H1 (cell line): Measurements from ENCODE around the gene PAQR4. TPM values are rescaled to one million over a fixed set of nuclear protein-coding genes. Genes with fewer than 3 reads are reported as not detected.

Source experiments
- CTCF ChIA-PET: fragments of 300-600 bp; sonication (Branson Sonifier 250); formaldehyde crosslinking; loops from one replicate; lab custom pipeline; 2021; ENCODE audit not compliant: partially characterized antibody; lab: Charles Lee
- POLR2A ChIA-PET: fragments of 300-600 bp; sonication (Branson Sonifier 250); formaldehyde crosslinking; loops from one replicate; lab custom pipeline; 2021; ENCODE audit warnings: inconsistent platforms; ENCODE audit not compliant: partially characterized antibody; lab: Charles Lee
- DNase-seq, 2 experiments: peaks; one replicate each; pipeline versions ENCODE4 v3.0.0 to v3.0.0-alpha.2; 2010 to 2022; ENCODE audit warnings: low spot score in 2 of 2, low read depth in 1 of 2, mixed read lengths in 1 of 2
- FAIRE-seq: peaks from 2 replicates; lab custom pipeline; 2011; peaks lifted over from hg19 to GRCh38; lab: Jason Lieb, UNC
- H2AFZ ChIP-seq: 2 replicates; pipeline ENCODE4 v1.8.1; 2012; ENCODE audit warnings: low read length, inconsistent platforms
- H2AK5ac ChIP-seq: 2 replicates; pipeline ENCODE4 v1.6.1; 2013; ENCODE audit warnings: low read depth, low read length
- H2BK120ac ChIP-seq: replicated peaks from 2 replicates; pipeline ENCODE3; 2013; ENCODE audit warnings: low read depth, low read length, inconsistent platforms
- H2BK12ac ChIP-seq: 2 replicates; pipeline ENCODE4 v1.6.1; 2013; ENCODE audit warnings: low read depth, low read length
- H2BK15ac ChIP-seq: 2 replicates; pipeline ENCODE4 v1.6.1; 2013; ENCODE audit warnings: low read length
- H2BK20ac ChIP-seq: 2 replicates; pipeline ENCODE4 v1.6.1; 2013; ENCODE audit warnings: low read length
- H2BK5ac ChIP-seq: 2 replicates; pipeline ENCODE4 v1.6.1; 2013; ENCODE audit warnings: low read depth, low read length
- H3K14ac ChIP-seq: 2 replicates; pipeline ENCODE4 v1.6.1; 2013; ENCODE audit warnings: inconsistent platforms; ENCODE audit not compliant: insufficient read length
- H3K18ac ChIP-seq: 2 replicates; pipeline ENCODE4 v1.6.1; 2013; ENCODE audit warnings: low read length; ENCODE audit errors: extremely low read depth
- H3K23ac ChIP-seq: 2 replicates; pipeline ENCODE4 v1.6.1; 2013; ENCODE audit warnings: inconsistent platforms; ENCODE audit not compliant: insufficient read length
- H3K23me2 ChIP-seq: 2 replicates; pipeline ENCODE4 v1.6.1; 2013; ENCODE audit warnings: low read depth, low read length
- H3K27ac ChIP-seq: 2 replicates; pipeline ENCODE4 v1.6.1; 2011; ENCODE audit warnings: low read depth, low read length, inconsistent platforms
- H3K27me3 ChIP-seq, 4 experiments: replicated peaks in 1 of 4; 1 replicate in 1 of 4; 2 replicates in 3 of 4; pipeline versions ENCODE4 v1.6.1 to v1.8.1; 2011 to 2013; ENCODE audit warnings: low read length in 3 of 4, mild to moderate bottlenecking in 3 of 4, inconsistent platforms in 2 of 4, mixed read lengths in 2 of 4, moderate library complexity in 1 of 4; ENCODE audit not compliant: control insufficient read depth in 3 of 4, insufficient read depth in 3 of 4; ENCODE audit errors: extremely low read depth in 1 of 4
- H3K36me3 ChIP-seq, 4 experiments: 2 replicates each; pipeline versions ENCODE4 v1.6.1 to v1.8.1; 2011 to 2013; ENCODE audit warnings: mild to moderate bottlenecking in 4 of 4, low read length in 3 of 4, moderate library complexity in 2 of 4, control low read depth in 1 of 4, inconsistent platforms in 1 of 4; ENCODE audit not compliant: insufficient read depth in 4 of 4, control insufficient read depth in 2 of 4
- H3K4ac ChIP-seq: replicated peaks from 2 replicates; pipeline ENCODE3; 2013; ENCODE audit warnings: low read length, low read depth, mixed read lengths, inconsistent platforms; ENCODE audit not compliant: insufficient read length
- H3K4me1 ChIP-seq, 4 experiments: replicated peaks in 1 of 4; 1 replicate in 1 of 4; 2 replicates in 3 of 4; pipeline versions ENCODE4 v1.6.1 to v1.8.1; 2011 to 2013; ENCODE audit warnings: low read length in 3 of 4, inconsistent platforms in 2 of 4, mixed read lengths in 1 of 4; ENCODE audit not compliant: insufficient read depth in 4 of 4, control insufficient read depth in 3 of 4
- H3K4me2 ChIP-seq, 2 experiments: 2 replicates each; pipeline versions ENCODE4 v1.6.1 to v1.8.1; 2011 to 2013; ENCODE audit warnings: low read depth in 2 of 2, low read length in 2 of 2, control low read depth in 1 of 2, inconsistent platforms in 1 of 2, mild to moderate bottlenecking in 1 of 2; ENCODE audit not compliant: insufficient read depth in 1 of 2
- H3K4me3 ChIP-seq, 4 experiments: fragments of 200-600, 300-600 bp in 1 of 4; sonication (generic), shearing (Covaris generic), sonication (Bioruptor Twin) in 1 of 4; 2 replicates each; pipeline versions ENCODE4 v1.5.1 to v1.8.1; 2011 to 2016; ENCODE audit warnings: low read length in 4 of 4, low read depth in 3 of 4, control low read depth in 2 of 4, inconsistent platforms in 2 of 4, mild to moderate bottlenecking in 2 of 4, mixed read lengths in 1 of 4, moderate library complexity in 1 of 4; ENCODE audit not compliant: insufficient read depth in 2 of 4; ENCODE audit errors: extremely low read depth in 1 of 4
- H3K56ac ChIP-seq: replicated peaks from 2 replicates; pipeline ENCODE3; 2013; ENCODE audit warnings: low read depth, mild to moderate bottlenecking, mixed read lengths, low read length, inconsistent platforms; ENCODE audit not compliant: insufficient read length
- H3K79me1 ChIP-seq: 2 replicates; pipeline ENCODE4 v1.6.1; 2013; ENCODE audit warnings: low read depth, low read length, control low read depth
- H3K79me2 ChIP-seq, 2 experiments: 2 replicates each; pipeline versions ENCODE4 v1.6.1 to v1.8.1; 2012 to 2013; ENCODE audit warnings: low read length in 2 of 2, mild to moderate bottlenecking in 2 of 2, inconsistent platforms in 1 of 2; ENCODE audit not compliant: insufficient read depth in 2 of 2, control insufficient read depth in 1 of 2
- H3K9ac ChIP-seq, 4 experiments: replicated peaks in 1 of 4; 1 replicate in 1 of 4; 2 replicates in 3 of 4; pipeline versions ENCODE4 v1.6.1 to v1.8.1; 2011 to 2013; ENCODE audit warnings: low read depth in 3 of 4, low read length in 3 of 4, control low read depth in 2 of 4, mild to moderate bottlenecking in 2 of 4, moderate library complexity in 2 of 4, inconsistent platforms in 1 of 4; ENCODE audit errors: extremely low read depth in 1 of 4
- H3K9me3 ChIP-seq, 2 experiments: 2 replicates each; pipeline versions ENCODE4 v1.6.1 to v1.8.1; 2012 to 2013; ENCODE audit warnings: mild to moderate bottlenecking in 2 of 2, moderate library complexity in 2 of 2, control low read depth in 1 of 2, inconsistent platforms in 1 of 2, low read depth in 1 of 2, low read length in 1 of 2, mixed read lengths in 1 of 2; ENCODE audit not compliant: insufficient read depth in 2 of 2
- H4K20me1 ChIP-seq, 2 experiments: replicated peaks in 1 of 2; 2 replicates each; pipeline versions ENCODE3 to v1.8.1; 2011 to 2013; ENCODE audit warnings: inconsistent platforms in 2 of 2, low read length in 2 of 2, mild to moderate bottlenecking in 1 of 2; ENCODE audit not compliant: insufficient read depth in 2 of 2, control insufficient read depth in 1 of 2
- H4K5ac ChIP-seq: 2 replicates; pipeline ENCODE4 v1.6.1; 2013; ENCODE audit warnings: low read length, low read depth, mixed read lengths, inconsistent platforms; ENCODE audit not compliant: insufficient read length
- H4K8ac ChIP-seq: 2 replicates; pipeline ENCODE4 v1.8.0; 2013; ENCODE audit warnings: mild to moderate bottlenecking, moderate library complexity, low read length, inconsistent platforms; ENCODE audit not compliant: insufficient read depth; ENCODE audit errors: extremely low read depth
- H4K91ac ChIP-seq: replicated peaks from 2 replicates; pipeline ENCODE3; 2013; ENCODE audit warnings: low read length, mixed read lengths, inconsistent platforms; ENCODE audit not compliant: insufficient read length
- ASH2L ChIP-seq: fragments of 200-600, 300-600 bp; sonication (generic); IDR thresholded peaks from one replicate; pipeline ENCODE4 v1.7.1; 2017; ENCODE audit warnings: low read length
- ATF3 ChIP-seq: IDR thresholded peaks from 2 replicates; pipeline ENCODE4 v1.6.1; 2011; ENCODE audit warnings: low read depth, mild to moderate bottlenecking, low read length; ENCODE audit not compliant: insufficient read depth
- BRCA1 ChIP-seq: IDR thresholded peaks from 2 replicates; pipeline ENCODE4 v1.6.1; 2012; ENCODE audit warnings: low read depth, low read length, improper control_type of control experiment
- CBX5 ChIP-seq: fragments of 300-800, 300-1000 bp; sonication (generic); IDR thresholded peaks from 2 replicates; pipeline ENCODE4 v1.7.1; 2016; ENCODE audit warnings: antibody characterized with exemption, low read length, low read depth
- CHD1 ChIP-seq: IDR thresholded peaks from 2 replicates; pipeline ENCODE4 v1.6.1; 2012; ENCODE audit warnings: low read depth, low read length, improper control_type of control experiment
- CHD2 ChIP-seq: IDR thresholded peaks from 2 replicates; pipeline ENCODE4 v1.6.1; 2012; ENCODE audit warnings: low read length, improper control_type of control experiment
- RAD21 ChIP-seq, 2 experiments: IDR thresholded peaks in 1 of 2; conservative IDR thresholded peaks in 1 of 2; 2 replicates each; pipeline ENCODE4 v1.6.1; 2011; ENCODE audit warnings: low read depth in 2 of 2, low read length in 2 of 2, improper control_type of control experiment in 1 of 2, inconsistent platforms in 1 of 2, mild to moderate bottlenecking in 1 of 2, moderate library complexity in 1 of 2
- SUZ12 ChIP-seq: fragments of 200-600 bp; sonication (generic); IDR thresholded peaks from 2 replicates; pipeline ENCODE4 v1.6.1; 2012; ENCODE audit warnings: mild to moderate bottlenecking, inconsistent platforms, low read length, moderate library complexity, mixed read lengths
- TAF1 ChIP-seq: IDR thresholded peaks from 2 replicates; pipeline ENCODE4 v1.6.1; 2011; ENCODE audit warnings: mild to moderate bottlenecking, low read depth, low read length
- TEAD4 ChIP-seq: IDR thresholded peaks from 2 replicates; pipeline ENCODE4 v1.6.1; 2012; ENCODE audit warnings: low read depth, low read length, inconsistent platforms, mixed read lengths
- ZNF274 ChIP-seq: IDR thresholded peaks from 2 replicates; pipeline ENCODE4 v1.7.0; 2012; ENCODE audit warnings: low read length, borderline replicate concordance; ENCODE audit errors: extremely low read depth
- WGBS, 2 experiments: shearing (Covaris generic) in 1 of 2; methylation state at CpG; one replicate each; pipeline versions ENCODE4 v1.1.6 to v1.1.7; 2013 to 2015; ENCODE audit warnings: low lambda C conversion rate in 2 of 2, mixed read lengths in 2 of 2, inconsistent platforms in 1 of 2, low coverage in 1 of 2, missing lambda C conversion rate in 1 of 2; ENCODE audit not compliant: insufficient replicate concordance in 2 of 2, insufficient coverage in 1 of 2, insufficient read length in 1 of 2; ENCODE audit errors: extremely low coverage in 1 of 2, missing lambda C conversion rate in 1 of 2; 5-methylcytosine and 5-hydroxymethylcytosine counted together
- polyA plus RNA-seq, 7 experiments: library from polyadenylated mRNA; depleted of rRNA in 3 of 7; stranded (reverse) in 5 of 7; unstranded in 2 of 7; fragments of >200 nt in 5 of 7; fragments of 200-250 nt in 2 of 7; gene quantifications; 1 replicate in 5 of 7; 2 replicates in 1 of 7; 4 replicates in 1 of 7; pipeline versions ENCODE4 v1.2.1 to v1.2.3, GENCODE V29; 2011 to 2013; ENCODE audit warnings: missing spikeins in 2 of 7, mixed read lengths in 2 of 7
- total RNA-seq: library from RNA; stranded (reverse); fragmentation: NEBNext Ultra II Directional; extraction: Animal tissue kit (Norgen Biotek cat#: 25700); gene quantifications from 2 replicates; pipeline ENCODE4 v1.2.1, GENCODE V29; 2021

Gene PAQR4
- total and polyA plus RNA-seq, 2 of the 8 experiments (the other 6 are each of a cell fraction or from before 2014, with no cell fraction given): 28.2 to 34.6 TPM

GRCh38 chr16:2923481-2923880 is 45.7 kb upstream of the PAQR4 start:
- FAIRE-seq (no peak), DNase-seq (no peak)
- H3K23me2 ChIP-seq: no peaks in the 10 kb centered on the region; the same call in 1 of the 2 replicates
- 93% methylated on average over 14 of the region's 14 CpGs; no CpG with 5 or more reads in 1 of the 2 experiments for WGBS, 2 experiments
- no peak overlapping the region for H3K9ac ChIP-seq
- no peak overlapping the region for H2BK12ac ChIP-seq
- H2BK15ac ChIP-seq: no peak overlapping the region
- no peaks in the 10 kb centered on the region for H4K20me1 ChIP-seq
- no peak overlapping the region for H2BK5ac ChIP-seq
- no peaks in the 10 kb centered on the region for H3K79me2 ChIP-seq
- POLR2A ChIA-PET: interaction anchor here (0.7 to 1.3 kb wide), 2 partner anchors 53 to 55 kb away, joined by 3 read pairs; no protein-coding TSS in a partner anchor
- CTCF ChIA-PET: interaction anchor here (0.9 to 10.4 kb wide), 9 partner anchors 10 to 81 kb away, joined by 3 to 98 read pairs (median 4); partner anchors contain the start of gene FLYWCH1
- no peak overlapping the region for H3K23ac ChIP-seq
- no peak overlapping the region for H2BK120ac ChIP-seq
- no peak overlapping the region for H2AK5ac ChIP-seq
- H3K4me2 ChIP-seq: no peak overlapping the region
- H3K4me1 ChIP-seq: peaks cover 5 to 14% (median 8%) of the 10 kb centered on the region in 4 experiments
- no peaks in the 10 kb centered on the region for H3K27me3 ChIP-seq
- H3K4ac ChIP-seq: no peak overlapping the region
- no peak overlapping the region for H2BK20ac ChIP-seq
- no peak overlapping the region for H3K14ac ChIP-seq
- H3K9me3 ChIP-seq: no peaks in the 10 kb centered on the region
- H4K5ac ChIP-seq: no peak overlapping the region
- H2AFZ ChIP-seq: no peak overlapping the region
- H4K8ac ChIP-seq: no peak overlapping the region
- no peak overlapping the region for H3K27ac ChIP-seq
- H4K91ac ChIP-seq: no peak overlapping the region
- H3K36me3 ChIP-seq: no peaks in the 10 kb centered on the region; a peak in 1 of 8 replicates
- H3K56ac ChIP-seq: no peak overlapping the region
- no peak overlapping the region for H3K4me3 ChIP-seq
- H3K79me1 ChIP-seq: no peaks in the 10 kb centered on the region
- no peak overlapping the region for H3K18ac ChIP-seq
- TF ChIP-seq TEAD4 (no peak), ASH2L (no peak), CHD2 (no peak), SUZ12 (no peak), CBX5 (no peak), ATF3 (no peak), RAD21 (IDR thresholded peaks at IDR 0.05 in 1 of 2, conservative IDR thresholded peaks at IDR 0.05 in 1 of 2; ENCODE audit: low read depth in 2 of 2, low read length in 2 of 2) (no peak), CHD1 (no peak), TAF1 (no peak), ZNF274 (no peak), BRCA1 (no peak)
